ENCODE data around the gene STYK1.

GRCh38 chr12:10697862-10698261 lies 24.0 kb upstream of the STYK1 start:
- TF ChIP-seq CTCF (conservative IDR thresholded peaks at IDR 0.05 in 1 of 2, IDR thresholded peaks at IDR 0.05 in 1 of 2; ENCODE audit: low read depth in 1 of 2, low read length in 2 of 2), result no peak
- TF ChIP-seq EZH2 (IDR thresholded peaks at IDR 0.05; ENCODE audit: low read length, missing control alignments), result no peak

All from fibroblast of lung (primary cell).